Neutrophil (primary cell): ENCODE measurements around the gene TMEM120B.
"Not testable (repeated sequence)": the region's sequence is repeated elsewhere in the genome, so short reads cannot be mapped to it uniquely, and the experiment has no call there.

ENCODE experiments used
- H3K27ac ChIP-seq: fragments of 200-600 bp; sonication (generic); 2 replicates; pipeline ENCODE4 v1.5.1; 2016; ENCODE audit warnings: mild to moderate bottlenecking, moderate library complexity
- H3K27me3 ChIP-seq: fragments of 200-600 bp; sonication (generic); 2 replicates; pipeline ENCODE4 v1.6.0; 2016; ENCODE audit warnings: mild to moderate bottlenecking
- H3K36me3 ChIP-seq: fragments of 200-600 bp; sonication (generic); 2 replicates; pipeline ENCODE4 v1.5.1; 2017
- H3K4me1 ChIP-seq, 2 experiments: fragments of 200-600 bp in 1 of 2; sonication (generic) in 1 of 2; 1 replicate in 1 of 2; 2 replicates in 1 of 2; pipeline versions ENCODE4 v1.5.1 to v1.6.1; 2013 to 2016; ENCODE audit warnings: low read depth in 1 of 2, low read length in 1 of 2, mild to moderate bottlenecking in 1 of 2, moderate library complexity in 1 of 2; ENCODE audit not compliant: control insufficient read depth in 1 of 2, insufficient read depth in 1 of 2
- H3K4me3 ChIP-seq, 2 experiments: fragments of 200-600 bp in 1 of 2; sonication (generic) in 1 of 2; 1 replicate in 1 of 2; 2 replicates in 1 of 2; pipeline ENCODE4 v1.5.1; 2013 to 2016; ENCODE audit warnings: low read depth in 1 of 2, low read length in 1 of 2, mild to moderate bottlenecking in 1 of 2, moderate library complexity in 1 of 2
- H3K9me3 ChIP-seq: fragments of 200-600 bp; sonication (generic); 2 replicates; pipeline ENCODE4 v1.5.1; 2016
- CTCF ChIP-seq: fragments of 200-600 bp; sonication (generic); IDR thresholded peaks from 2 replicates; pipeline ENCODE4 v1.5.1; 2016; ENCODE audit warnings: antibody characterized with exemption

The TMEM120B gene

DNA sequence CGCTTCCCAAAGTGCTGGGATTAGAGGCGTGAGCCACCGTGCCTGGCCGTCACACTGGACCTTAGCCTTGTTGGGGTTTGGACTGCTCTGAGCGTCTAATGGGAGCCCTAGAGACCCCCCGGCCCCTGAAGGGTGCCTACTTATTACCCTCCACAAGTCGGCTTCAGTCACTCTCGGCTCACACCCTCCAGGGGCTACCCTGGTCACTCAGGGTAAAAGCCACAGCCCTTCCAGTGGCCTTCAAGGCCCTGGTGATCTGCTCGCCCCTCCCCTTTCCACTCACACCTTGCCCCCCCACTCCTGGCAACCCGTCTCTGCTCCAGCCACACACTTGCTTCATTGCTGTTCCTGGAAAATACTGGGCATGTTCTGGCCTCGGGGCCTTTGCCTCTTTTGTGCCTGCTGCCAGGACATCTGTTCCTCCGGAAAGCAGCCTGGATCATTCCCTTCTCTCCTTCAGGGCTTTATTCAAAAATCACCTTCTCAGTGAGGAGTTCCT is 39.5 kb upstream of the TMEM120B start:
- Histone ChIP-seq H3K4me3 (peak overlapping the region; percentile 68 to 74), H3K27ac (peak overlapping the region; percentile 72)
- TF ChIP-seq CTCF: no peak

DNA sequence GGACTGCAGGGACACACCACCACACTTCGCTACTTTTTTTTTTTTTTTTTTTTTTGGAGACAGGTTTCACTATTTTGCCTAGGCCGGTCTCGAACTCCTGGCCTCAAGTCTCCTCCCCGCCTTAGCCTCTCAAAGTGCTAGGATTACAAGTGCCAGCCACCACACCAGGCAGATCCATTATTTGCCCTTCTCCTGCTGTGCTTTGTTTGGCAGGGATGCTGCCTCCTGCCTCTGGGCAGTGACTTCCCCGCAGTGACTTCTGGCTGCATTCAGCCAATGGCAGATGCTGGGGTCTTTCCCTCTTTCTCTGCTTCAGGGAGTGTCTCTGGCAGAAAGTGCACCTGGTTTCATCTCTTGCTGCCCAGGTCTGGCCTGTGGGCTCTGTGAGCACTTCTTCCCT is 36.4 kb upstream of the TMEM120B start:
- Histone ChIP-seq H3K36me3 (no peaks in the 10 kb centered on the region), H3K4me3 (no peak overlapping the region), H3K4me1 (peaks cover 19 to 21% of the 10 kb centered on the region in 2 experiments), H3K9me3 (no peaks in the 10 kb centered on the region), H3K27ac (no peak overlapping the region), H3K27me3 (no peaks in the 10 kb centered on the region)
- no peak for TF ChIP-seq CTCF

More for the DNA sequence above, 39.5 kb upstream of the TMEM120B start:
- Histone ChIP-seq H3K27me3 (no peaks in the 10 kb centered on the region), H3K36me3 (no peaks in the 10 kb centered on the region), H3K9me3 (no peaks in the 10 kb centered on the region), H3K4me1 (peaks cover 16 to 19% of the 10 kb centered on the region in 2 experiments)

GRCh38 chr12:121678305-121678704 is 34.2 kb upstream of the TMEM120B start:
- H3K4me1 ChIP-seq: peaks cover 8 to 12% of the 10 kb centered on the region in 2 experiments
- no peak for TF ChIP-seq CTCF
- no peaks in the 10 kb centered on the region for H3K9me3 ChIP-seq

DNA sequence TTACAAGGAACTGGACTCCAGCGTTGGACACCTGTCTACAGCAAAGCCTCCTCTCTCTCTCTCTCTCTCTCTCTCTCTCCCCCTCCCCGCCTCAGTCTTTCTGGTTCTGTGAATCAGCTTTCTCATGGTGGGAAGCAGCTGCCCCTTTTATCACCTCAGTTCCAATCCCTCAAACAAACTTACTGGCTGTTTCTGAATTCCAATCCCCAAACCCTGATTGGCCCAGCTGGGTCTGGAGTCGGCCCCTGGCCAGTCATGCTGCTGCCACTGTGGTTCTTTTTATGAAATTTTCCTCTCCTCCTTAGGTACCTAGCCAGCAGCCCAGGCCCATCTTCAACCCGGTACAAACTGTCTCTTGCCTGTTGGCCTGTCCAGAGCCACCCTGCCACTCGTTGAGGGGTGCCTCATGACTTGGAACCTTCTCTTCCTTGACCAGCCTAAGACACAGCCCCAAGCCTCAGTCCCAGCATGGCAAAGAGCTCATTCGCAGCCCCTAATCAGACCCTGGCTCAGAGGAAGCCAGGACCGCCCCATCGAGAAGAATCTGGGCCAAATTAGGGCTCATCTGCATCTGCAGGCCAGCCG is 33.7 kb upstream of the TMEM120B start:
- Histone ChIP-seq H3K9me3 (no peaks in the 10 kb centered on the region), H3K4me1 (peaks cover 8 to 12% of the 10 kb centered on the region in 2 experiments), H3K27me3 (no peaks in the 10 kb centered on the region), H3K36me3 (no peaks in the 10 kb centered on the region), H3K4me3 (no peak overlapping the region), H3K27ac (no peak overlapping the region)
- TF ChIP-seq CTCF: no peak

More at GRCh38 chr12:121678305-121678704, 34.2 kb upstream of the TMEM120B start:
- H3K4me3 ChIP-seq: no peak overlapping the region
- no peak overlapping the region for H3K27ac ChIP-seq
- no peaks in the 10 kb centered on the region for H3K27me3 ChIP-seq
- no peaks in the 10 kb centered on the region for H3K36me3 ChIP-seq

- not testable (repeated sequence) for H3K27ac ChIP-seq, H3K9me3 ChIP-seq, H3K4me3 ChIP-seq, H3K36me3 ChIP-seq, H3K27me3 ChIP-seq
- H3K4me1 ChIP-seq: peaks cover 8 to 12% of the 10 kb centered on the region in 2 experiments
Measured at GRCh38 chr12:121679661-121680197, 32.8 kb upstream of the TMEM120B start.

DNA sequence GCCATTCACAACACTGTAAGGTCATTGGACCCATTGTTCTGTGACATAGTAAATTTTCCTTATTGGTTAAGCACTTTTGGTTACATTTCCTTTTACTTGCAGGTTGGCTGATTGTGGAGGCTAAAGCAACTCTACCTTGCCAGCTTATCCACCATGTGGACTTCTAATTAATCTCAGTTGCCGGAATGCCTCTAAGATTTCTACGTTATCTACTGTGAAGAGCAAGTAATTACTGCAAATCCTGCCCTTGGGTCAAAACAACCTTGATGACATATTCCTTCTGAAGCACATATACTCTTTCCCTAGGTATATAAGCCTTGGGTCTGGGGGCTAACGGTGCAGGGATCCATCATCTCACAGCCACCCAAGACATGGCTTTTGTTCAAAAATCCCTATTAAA is 23.6 kb upstream of the TMEM120B start:
- H3K27me3 ChIP-seq: no peaks in the 10 kb centered on the region
- no peak overlapping the region for H3K27ac ChIP-seq
- no peaks in the 10 kb centered on the region for H3K9me3 ChIP-seq
- H3K36me3 ChIP-seq: no peaks in the 10 kb centered on the region
- no peak for TF ChIP-seq CTCF
- H3K4me1 ChIP-seq: peaks cover 4 to 12% of the 10 kb centered on the region in 2 experiments
- no peak overlapping the region for H3K4me3 ChIP-seq
